ENCODE results near the gene B3GALT4. TPM values are rescaled to one million over a fixed set of nuclear protein-coding genes. Genes with fewer than 3 reads are reported as not detected.
A peak's percentile ranks its signal among the peaks of the same experiment; 100 is the strongest.

B3GALT4 gene
- total and polyA plus RNA-seq, 2 donors (not counting 1 experiment from before 2014, with no cell fraction given), result 2.3 to 11.1 TPM

DNA sequence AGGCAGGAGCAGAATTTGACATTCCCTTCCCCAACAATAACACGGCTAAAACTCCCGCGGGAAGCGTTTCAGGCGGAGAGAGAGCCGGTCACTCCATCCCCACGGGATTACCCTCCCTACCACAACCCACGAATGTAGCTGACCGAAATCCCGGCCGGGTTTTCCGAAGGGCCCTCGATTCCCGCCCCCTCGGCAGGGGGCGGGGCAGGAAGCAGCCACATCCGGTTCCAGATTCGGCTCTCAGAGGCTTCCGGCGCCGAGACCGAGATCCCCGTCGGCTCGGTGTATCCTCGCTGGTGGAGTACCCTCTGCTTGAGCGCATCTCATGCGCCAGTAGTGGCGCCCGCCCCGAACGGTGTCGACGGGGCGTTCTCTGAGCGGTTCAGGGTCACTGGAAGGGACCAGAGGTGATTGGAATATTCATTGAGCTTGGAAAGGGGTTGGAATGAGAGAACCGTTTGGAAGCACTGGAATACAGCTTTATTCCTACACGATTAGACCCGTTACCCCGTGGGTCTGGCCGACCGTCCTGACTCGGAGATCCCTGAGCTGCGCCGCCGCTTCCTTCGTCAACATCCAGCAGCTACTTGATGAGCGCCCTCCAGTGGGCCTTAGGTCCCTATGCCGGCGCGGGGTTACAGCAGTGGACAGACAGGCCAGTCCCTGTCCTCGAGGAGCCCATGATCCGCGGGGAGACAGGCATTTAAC is 22.5 kb downstream of the B3GALT4 start:
- Histone ChIP-seq H3K27ac (ENCODE audit: insufficient read depth, low read length) (peak overlapping the region; percentile 99), H4K20me1 (ENCODE audit: control insufficient read depth, extremely low read depth, insufficient read depth, low read length) (no peaks in the 10 kb centered on the region), H3K4me1 (ENCODE audit: control insufficient read depth, extremely low read depth, insufficient read depth, low read length) (peaks cover 2% of the 10 kb centered on the region), H3K36me3 (ENCODE audit: control insufficient read depth, insufficient read depth, low read length) (peaks cover 10% of the 10 kb centered on the region), H3K9me3 (ENCODE audit: control insufficient read depth, insufficient read depth, low read depth, low read length) (no peaks in the 10 kb centered on the region), H3K27me3 (ENCODE audit: control insufficient read depth, insufficient read depth, low read length) (no peaks in the 10 kb centered on the region), H3K4me3 (replicated peaks in 1 of 4; ENCODE audit: control extremely low read depth in 1 of 4, insufficient read depth in 1 of 4, low read depth in 3 of 4, low read length in 4 of 4) (peak overlapping the region; percentile 80 to 100 (median 88)), H3K79me2 (ENCODE audit: control insufficient read depth, insufficient read depth, low read length) (peaks cover 6% of the 10 kb centered on the region), H3K4me2 (ENCODE audit: extremely low read depth, insufficient read depth, low read length) (peak overlapping the region; percentile 100), H3K9ac (ENCODE audit: insufficient read depth, low read length) (peak overlapping the region; percentile 96), H2AFZ (ENCODE audit: low read length) (peak overlapping the region; percentile 60)
- no peak for TF ChIP-seq EZH2 (IDR thresholded peaks at IDR 0.05; ENCODE audit: low read length, missing control alignments)
- TF ChIP-seq, protein P1, sequence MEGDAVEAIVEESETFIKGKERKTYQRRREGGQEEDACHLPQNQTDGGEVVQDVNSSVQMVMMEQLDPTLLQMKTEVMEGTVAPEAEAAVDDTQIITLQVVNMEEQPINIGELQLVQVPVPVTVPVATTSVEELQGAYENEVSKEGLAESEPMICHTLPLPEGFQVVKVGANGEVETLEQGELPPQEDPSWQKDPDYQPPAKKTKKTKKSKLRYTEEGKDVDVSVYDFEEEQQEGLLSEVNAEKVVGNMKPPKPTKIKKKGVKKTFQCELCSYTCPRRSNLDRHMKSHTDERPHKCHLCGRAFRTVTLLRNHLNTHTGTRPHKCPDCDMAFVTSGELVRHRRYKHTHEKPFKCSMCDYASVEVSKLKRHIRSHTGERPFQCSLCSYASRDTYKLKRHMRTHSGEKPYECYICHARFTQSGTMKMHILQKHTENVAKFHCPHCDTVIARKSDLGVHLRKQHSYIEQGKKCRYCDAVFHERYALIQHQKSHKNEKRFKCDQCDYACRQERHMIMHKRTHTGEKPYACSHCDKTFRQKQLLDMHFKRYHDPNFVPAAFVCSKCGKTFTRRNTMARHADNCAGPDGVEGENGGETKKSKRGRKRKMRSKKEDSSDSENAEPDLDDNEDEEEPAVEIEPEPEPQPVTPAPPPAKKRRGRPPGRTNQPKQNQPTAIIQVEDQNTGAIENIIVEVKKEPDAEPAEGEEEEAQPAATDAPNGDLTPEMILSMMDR (conservative IDR thresholded peaks at IDR 0.05 in 1 of 2, IDR thresholded peaks at IDR 0.05 in 1 of 2; ENCODE audit: low read depth in 1 of 2, low read length in 2 of 2), result peak; percentile 61 to 81
- peak; percentile 89 for DNase-seq (ENCODE audit: low read depth in 2 of 2)

DNA sequence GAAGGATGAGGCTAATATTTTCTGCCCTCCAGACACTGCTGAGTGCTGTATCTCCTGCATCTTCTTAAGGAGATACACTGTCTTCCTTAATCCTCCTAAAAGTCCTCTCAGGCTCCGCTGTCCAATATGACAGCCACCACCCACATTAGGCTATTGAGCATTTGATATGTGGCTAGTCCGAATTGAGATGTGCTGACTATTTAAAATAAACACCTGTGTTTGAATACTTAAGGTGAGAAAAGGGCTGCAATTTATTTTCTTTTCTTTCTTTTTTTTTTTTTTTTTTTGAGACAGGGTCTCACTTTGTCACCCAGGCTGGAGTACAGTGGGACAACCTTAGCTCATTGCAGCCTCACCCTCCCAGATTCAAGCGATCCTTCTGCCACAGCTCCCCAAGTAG is 25.0 kb downstream of the B3GALT4 start:
- Histone ChIP-seq H3K9me3 (ENCODE audit: control insufficient read depth, insufficient read depth, low read depth, low read length) (no peaks in the 10 kb centered on the region), H3K4me3 (replicated peaks in 1 of 4; ENCODE audit: control extremely low read depth in 1 of 4, insufficient read depth in 1 of 4, low read depth in 3 of 4, low read length in 4 of 4) (no peak overlapping the region), H3K9ac (ENCODE audit: insufficient read depth, low read length) (no peak overlapping the region), H3K4me2 (ENCODE audit: extremely low read depth, insufficient read depth, low read length) (no peak overlapping the region), H3K36me3 (ENCODE audit: control insufficient read depth, insufficient read depth, low read length) (peaks cover 17% of the 10 kb centered on the region), H3K79me2 (ENCODE audit: control insufficient read depth, insufficient read depth, low read length) (peaks cover 16% of the 10 kb centered on the region), H3K27ac (ENCODE audit: insufficient read depth, low read length) (no peak overlapping the region), H4K20me1 (ENCODE audit: control insufficient read depth, extremely low read depth, insufficient read depth, low read length) (no peaks in the 10 kb centered on the region), H2AFZ (ENCODE audit: low read length) (no peak overlapping the region), H3K27me3 (ENCODE audit: control insufficient read depth, insufficient read depth, low read length) (no peaks in the 10 kb centered on the region), H3K4me1 (ENCODE audit: control insufficient read depth, extremely low read depth, insufficient read depth, low read length) (peaks cover under 1% of the 10 kb centered on the region)
- no peak for TF ChIP-seq EZH2 (IDR thresholded peaks at IDR 0.05; ENCODE audit: low read length, missing control alignments)
- TF ChIP-seq, protein P1 (conservative IDR thresholded peaks at IDR 0.05 in 1 of 2, IDR thresholded peaks at IDR 0.05 in 1 of 2; ENCODE audit: low read depth in 1 of 2, low read length in 2 of 2), result no peak
- no peak for DNase-seq (ENCODE audit: low read depth in 2 of 2)

DNA sequence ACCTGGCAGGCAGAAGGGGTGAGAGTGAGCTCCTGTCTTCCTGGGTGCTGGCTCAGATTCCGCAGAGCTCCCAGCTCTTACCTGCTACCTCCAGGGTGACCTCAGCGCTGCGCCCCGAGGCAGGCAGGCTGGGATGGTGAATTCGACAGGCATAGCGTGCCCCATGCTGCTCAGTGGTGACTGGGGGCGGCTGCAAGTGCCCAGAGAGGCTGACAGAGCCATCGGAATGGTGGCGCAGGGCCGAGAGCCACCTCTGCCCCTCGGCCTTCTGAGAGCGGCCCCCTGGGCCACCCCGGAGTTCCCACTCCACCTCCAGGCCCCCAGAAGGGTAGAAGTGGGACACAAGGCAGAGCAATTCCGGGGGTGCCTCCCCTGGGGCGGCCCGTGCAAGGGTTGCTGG is 27.3 kb downstream of the B3GALT4 start:
- Histone ChIP-seq H3K9me3 (ENCODE audit: control insufficient read depth, insufficient read depth, low read depth, low read length) (no peaks in the 10 kb centered on the region), H3K9ac (ENCODE audit: insufficient read depth, low read length) (no peak overlapping the region), H3K27ac (ENCODE audit: insufficient read depth, low read length) (no peak overlapping the region), H3K27me3 (ENCODE audit: control insufficient read depth, insufficient read depth, low read length) (no peaks in the 10 kb centered on the region), H4K20me1 (ENCODE audit: control insufficient read depth, extremely low read depth, insufficient read depth, low read length) (no peaks in the 10 kb centered on the region), H3K79me2 (ENCODE audit: control insufficient read depth, insufficient read depth, low read length) (peaks cover 18% of the 10 kb centered on the region), H2AFZ (ENCODE audit: low read length) (no peak overlapping the region), H3K4me1 (ENCODE audit: control insufficient read depth, extremely low read depth, insufficient read depth, low read length) (no peaks in the 10 kb centered on the region), H3K36me3 (ENCODE audit: control insufficient read depth, insufficient read depth, low read length) (peaks cover 17% of the 10 kb centered on the region), H3K4me3 (replicated peaks in 1 of 4; ENCODE audit: control extremely low read depth in 1 of 4, insufficient read depth in 1 of 4, low read depth in 3 of 4, low read length in 4 of 4) (no peak overlapping the region), H3K4me2 (ENCODE audit: extremely low read depth, insufficient read depth, low read length) (no peak overlapping the region)
- no peak for DNase-seq (ENCODE audit: low read depth in 2 of 2)
- no peak for TF ChIP-seq EZH2 (IDR thresholded peaks at IDR 0.05; ENCODE audit: low read length, missing control alignments)
- TF ChIP-seq, protein P1 (conservative IDR thresholded peaks at IDR 0.05 in 1 of 2, IDR thresholded peaks at IDR 0.05 in 1 of 2; ENCODE audit: low read depth in 1 of 2, low read length in 2 of 2), result no peak

All from fibroblast of lung (primary cell).